Hematopoietic multipotent progenitor cell (in vitro differentiated cells): Measurements from ENCODE around the gene ZFR2. TPM values are rescaled to one million over a fixed set of nuclear protein-coding genes. Genes with fewer than 3 reads are reported as not detected.

ENCODE experiments used
- DNase-seq, 3 donors: peaks; one replicate each; pipeline ENCODE4 v3.0.0-alpha.2; 2011 to 2015; ENCODE audit warnings: low read depth in 2 of 3, low spot score in 2 of 3
- total RNA-seq: library from RNA; depleted of rRNA; stranded (reverse); fragments of >200 nt; gene quantifications from one replicate; pipeline ENCODE4 v1.2.3, GENCODE V29; 2012

The ZFR2 gene
- total RNA-seq, 1 donor, result under 0.01 TPM

DNA sequence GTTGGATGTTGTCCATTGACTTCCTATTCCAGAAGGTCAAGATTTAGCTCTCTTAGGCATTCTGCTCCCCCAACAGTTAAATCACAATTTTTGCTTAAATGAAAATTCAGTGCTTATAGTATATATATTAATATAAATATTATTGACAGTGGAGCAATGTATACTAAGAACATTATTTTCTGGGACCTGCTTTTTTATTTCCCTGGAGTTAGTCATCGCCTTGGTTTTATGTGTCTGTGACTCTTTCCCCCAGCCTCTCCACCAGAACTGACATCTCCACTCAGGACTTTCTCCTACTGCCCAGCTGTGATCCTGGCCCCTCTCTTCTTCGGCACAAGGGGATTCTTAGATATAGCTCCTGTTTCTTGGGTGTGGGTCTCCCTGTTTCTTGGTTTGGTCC, 72.5 kb downstream of the ZFR2 start:
- no peak for DNase-seq

DNA sequence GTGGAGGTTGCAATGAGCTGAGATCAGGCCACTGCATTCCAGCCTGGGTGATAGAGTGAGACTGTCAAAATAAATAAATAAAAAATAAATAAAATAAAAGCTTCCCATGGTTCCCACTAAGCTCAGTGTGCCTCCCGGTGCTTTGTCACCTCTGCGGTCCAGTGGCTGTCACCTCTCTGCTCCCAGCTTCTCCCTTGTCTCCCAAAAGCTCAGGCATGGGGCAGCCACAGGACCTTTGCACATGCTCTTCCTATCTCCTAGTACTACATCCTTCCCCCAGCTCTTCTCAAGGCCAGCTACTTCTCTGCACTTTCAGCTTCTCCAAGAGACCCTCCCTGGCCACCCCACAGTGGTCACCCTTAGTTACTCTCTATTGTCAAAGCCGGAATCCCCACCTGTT, 75.0 kb downstream of the ZFR2 start:
- DNase-seq, result no peak

DNA sequence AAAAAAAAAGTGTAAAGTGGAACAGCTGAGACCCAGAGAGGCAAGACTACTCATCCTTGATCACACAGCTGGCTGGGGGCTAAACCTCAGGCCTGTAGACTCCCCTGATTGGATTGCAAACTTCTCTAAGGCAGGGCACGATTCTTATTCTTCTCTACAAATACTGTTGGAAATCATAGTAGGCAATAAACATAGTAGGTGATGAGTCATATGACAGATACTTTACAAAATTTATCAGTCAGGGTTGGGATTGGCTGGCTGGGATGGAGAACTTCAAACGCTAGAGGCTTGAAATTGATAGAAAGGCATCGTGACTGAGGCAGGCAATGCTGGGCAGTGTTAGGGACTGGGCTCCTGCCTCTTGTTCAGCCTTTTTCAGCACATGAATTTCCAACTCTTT, 76.7 kb downstream of the ZFR2 start:
- DNase-seq, result no peak

DNA sequence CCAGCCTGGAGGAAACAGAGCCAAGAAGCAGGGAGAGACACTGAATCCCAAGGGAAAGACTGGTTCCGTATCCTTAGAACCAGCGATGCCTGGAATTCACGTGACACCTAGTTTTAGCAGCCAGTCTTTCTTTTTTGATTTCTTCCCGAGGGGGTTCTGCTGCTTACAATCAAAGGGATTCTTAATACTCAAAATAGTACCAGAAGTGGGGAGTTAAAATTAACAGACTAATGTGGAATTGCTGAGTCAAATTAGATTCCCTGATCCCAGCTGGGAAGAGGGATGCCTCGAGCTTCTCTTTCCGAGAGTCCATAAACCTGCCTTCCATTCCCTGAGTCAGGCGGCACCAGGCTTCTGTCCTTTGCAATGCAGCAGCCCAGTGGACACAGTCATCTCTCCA, 77.9 kb downstream of the ZFR2 start:
- DNase-seq, result no peak

DNA sequence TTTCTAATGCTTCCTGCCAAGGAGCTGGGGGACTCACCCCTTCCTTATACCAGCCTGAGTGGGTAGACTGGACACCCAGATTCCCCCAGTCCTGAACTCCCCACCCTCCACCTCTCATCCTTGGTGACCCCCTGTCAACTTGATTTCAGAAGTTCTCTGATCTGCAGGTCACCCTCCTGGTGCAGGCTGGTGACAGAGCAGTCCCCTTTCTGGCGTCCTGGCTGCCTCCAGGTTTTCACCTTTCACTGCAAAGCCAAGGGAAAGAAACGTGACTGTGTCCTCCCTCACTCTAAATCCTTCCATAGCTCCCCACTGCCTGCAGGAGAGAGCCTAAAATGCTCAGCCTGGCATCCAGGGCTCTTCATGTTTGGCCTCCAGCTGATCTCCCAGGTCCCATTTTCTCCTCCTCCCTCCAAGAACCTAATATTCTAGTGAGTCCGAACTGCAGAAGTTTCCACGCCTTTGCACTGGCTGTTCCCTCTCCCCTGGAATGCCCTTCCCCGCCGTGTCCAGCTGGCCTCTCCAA, 78.6 kb downstream of the ZFR2 start:
- DNase-seq, result no peak

DNA sequence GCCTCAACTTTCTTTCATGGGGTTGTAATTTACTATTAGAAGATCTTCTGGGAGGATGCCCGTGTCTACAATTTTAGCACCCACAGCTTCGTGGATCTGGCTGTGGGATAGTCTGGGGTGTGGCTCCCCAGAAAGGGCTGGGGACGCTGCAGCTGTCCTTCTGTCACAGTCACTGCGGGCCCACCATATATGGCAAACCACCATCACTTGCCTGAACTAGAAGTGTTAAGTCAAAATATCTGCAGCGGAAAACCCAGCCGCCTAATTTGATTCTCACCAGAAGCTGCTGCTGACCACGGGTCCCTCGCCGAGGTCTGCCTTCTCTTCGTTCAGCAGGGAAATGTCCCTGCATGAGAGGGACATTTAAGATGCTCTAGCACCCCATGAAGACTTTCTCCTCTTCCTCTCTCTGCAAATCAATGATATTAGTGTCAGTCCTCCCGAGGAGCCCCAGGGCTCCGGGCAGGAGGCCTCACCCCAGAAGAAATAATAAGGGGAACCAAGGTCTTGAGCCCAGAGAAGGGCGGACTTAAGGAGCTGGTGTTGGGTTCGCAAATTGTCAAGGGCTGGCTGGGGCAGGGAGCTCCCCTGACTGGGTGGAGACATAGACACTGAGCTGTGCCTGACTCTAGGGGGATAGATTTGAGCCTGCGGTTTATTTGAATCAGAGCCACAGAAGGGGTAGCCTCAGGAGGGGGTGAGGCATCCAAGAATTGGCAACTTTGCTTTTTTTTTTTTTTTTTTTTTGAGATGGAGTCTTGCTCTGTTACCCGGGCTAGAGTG, 79.7 kb downstream of the ZFR2 start:
- DNase-seq, result no peak

DNA sequence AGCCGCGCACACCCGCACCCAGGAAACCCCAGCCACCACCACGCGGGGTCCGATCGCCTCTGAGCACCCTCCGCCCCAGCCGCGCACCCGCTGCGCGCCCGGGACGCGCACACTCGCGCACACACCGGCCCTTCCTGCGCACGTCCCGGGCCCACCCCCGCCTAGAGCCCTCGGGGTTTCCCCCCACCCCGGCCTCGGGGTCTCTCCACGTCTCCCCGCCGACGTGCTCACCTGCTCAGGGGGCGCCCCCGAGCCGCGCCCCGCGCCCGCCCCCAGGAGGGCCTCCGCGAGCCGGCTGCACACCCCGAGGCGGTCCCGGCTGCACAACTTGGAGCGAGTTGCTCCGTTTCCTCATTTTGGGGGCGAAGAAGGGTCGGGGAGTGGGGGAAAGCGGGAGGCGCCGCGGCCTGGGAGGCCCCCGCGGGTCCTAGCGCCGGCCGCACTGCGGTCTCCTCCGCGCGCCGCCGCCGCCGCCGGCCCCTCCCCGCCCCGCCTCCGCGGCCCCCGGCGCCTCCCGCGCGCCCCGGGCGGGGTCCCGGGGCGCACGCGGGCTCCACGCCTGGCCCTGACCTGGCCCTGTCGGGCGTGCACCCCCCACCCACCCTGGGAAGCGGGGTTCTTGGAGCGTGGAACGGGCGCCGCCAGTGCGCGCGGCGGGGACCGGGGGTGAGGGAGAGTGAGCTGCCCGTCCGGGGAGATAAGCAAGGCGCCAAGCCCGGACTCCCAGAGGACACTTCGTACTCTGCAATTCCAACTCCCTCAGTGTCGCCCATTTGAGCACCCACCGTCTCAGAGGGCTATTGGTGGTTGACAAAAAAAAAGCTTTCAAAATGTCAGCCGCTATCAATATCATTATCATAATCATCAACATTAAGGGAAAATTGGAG, 82.7 kb downstream of the ZFR2 start, which contains the start of gene MATK:
Gene MATK, minus strand, starts transcription at position 444 of the 887 bp plus-strand sequence. CDS start 1,246 bp downstream, outside the sequence.
- peak in 2 of 3 donors; percentile 76 to 83 for DNase-seq

DNA sequence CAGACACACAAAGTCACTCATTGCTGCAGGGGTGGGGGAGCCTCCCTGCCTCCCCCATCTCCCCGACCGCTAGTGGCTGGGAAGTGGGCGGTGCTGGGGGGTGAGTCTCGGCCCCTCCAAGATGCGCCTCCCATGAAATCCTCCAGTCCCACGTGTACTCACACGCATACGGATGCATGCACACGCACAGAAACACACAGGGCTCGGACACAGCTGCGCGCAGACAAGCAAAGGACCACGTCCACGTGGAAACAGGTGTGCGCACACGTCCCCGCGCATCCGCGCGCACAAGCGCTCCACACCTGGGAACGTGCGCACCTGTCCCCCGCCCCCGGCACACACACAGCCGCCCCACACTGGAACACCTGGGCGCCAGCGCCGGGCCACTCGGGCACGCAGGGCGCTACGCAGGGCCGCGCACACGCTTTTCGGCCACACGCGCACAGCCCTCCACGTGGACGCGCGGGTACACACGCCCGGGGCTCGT, 83.3 kb downstream of the ZFR2 start:
- no peak for DNase-seq

DNA sequence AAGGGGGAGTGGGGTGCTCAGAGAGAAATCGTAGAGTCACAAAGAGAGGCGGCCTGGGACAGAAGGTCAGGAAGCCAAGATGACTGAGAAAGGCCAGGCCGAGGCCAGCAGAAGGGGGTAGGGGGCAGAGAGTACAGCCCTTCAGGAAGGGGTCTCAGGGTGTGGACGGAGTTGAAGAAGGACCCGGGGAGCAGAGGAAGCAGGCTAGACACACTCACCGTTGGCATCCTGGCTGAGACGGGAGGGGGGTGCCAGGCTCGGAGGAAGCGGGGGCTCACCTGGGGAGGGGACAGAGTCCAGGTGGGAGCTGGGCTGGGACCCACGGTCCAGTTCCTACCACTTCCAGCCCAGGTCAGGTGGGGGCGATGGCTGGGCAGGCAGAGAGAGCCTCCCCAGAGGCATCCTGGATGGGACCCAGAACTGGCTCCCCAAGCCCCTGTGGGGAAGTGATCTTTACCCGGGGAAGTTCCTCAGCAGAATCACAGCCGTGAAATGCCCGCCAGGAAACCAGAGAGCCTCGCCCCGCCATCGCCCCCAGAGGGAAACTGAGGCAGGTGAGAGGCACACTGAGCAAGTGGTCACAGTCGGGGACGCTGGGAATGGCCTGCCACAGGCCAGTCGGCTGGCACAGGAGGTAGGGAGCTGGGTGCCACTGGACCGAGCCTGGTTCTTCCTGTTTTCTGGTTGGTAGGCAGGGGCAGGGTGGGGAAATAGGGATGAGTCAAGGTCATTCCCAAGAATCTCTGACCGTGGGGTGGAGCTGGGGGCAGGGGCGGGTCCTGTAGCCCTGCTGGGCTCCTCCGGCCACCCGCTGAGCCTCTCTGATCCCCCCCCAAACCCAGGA, 84.0 kb downstream of the ZFR2 start:
- no peak for DNase-seq

DNA sequence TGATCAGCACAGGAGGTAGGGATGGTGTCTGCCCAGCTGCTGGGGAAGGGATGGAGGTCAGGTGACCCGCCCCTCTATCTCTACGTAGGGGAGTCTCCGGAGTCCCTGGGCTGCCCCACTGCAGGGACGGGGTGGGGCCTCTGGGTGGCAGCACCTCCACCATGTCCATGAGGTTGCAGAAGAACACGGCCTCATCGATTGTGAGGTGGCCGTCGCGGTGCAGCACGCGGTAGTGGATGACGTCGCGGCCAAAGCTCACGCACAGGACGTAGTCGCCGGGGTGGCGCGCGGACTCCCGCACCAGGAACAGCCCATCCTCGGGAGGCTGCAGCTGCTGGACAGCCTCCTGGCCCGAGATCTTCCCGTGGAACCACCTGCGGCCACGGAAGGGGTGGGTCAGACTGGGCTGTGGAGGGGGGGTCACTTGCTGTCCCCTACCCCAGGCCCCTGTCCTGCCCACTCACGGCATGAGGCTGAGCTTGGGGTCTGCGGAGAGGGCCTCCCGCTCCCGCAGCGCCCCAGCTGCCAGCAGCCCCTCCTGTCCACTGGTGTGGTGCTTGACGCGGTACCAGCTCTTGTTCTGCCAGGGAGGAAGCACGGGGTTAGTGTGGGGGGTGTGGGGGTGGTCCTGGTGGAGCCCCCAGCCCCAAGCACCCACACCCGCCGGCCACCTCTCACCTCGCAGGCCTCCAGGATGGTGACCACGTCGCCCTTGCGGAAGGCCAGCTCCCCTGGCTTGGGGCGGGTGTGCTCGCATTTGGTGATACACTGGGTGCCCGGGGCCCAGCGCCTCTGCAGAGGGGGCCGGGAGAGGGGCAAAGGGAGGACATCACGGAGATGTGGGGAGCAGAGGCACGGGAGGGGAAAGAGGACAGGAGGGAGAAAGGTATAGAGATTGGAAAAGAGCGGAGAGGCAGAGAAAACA, 84.9 kb downstream of the ZFR2 start:
- peak in 2 of 3 donors; percentile 34 to 38 for DNase-seq

DNA sequence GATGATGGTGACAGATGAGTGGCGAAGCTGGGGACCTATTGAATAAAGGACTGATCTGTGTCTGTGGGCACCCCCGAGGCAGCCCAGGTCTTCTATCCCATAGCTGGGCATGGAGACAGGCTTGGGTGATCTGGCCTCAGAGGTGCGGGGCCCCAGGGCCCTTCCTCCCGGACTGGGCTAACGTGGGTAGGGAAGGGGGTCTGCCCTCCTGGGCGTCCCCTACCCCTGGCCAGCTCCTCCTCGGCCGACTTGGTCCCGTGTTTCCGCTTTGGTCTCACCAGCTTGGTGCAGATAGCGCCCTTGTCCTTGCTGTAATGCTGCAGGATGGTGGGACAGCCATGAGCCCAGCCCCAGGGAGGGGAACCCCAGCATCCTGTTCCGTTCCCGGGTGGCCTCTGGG, 85.9 kb downstream of the ZFR2 start:
- no peak for DNase-seq

DNA sequence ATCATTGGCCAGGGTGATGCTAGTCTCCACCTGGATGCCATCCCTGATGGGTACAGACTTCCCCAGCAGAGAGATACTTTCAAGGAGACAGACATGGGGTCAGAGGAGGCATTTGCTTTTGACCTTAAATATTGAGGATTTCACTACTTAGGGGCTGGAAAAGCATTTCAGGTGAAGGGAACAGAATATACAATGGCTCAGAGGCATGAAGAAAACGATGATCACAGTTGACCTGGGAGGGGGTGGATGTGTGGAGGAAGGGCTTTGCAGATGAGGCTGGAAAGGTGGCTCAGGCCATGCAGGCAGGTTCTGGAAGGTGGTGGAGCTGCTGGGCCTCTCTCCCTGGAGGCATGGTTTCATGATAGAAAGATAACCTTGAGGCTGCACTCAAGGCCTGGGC, 86.5 kb downstream of the ZFR2 start:
- no peak for DNase-seq

DNA sequence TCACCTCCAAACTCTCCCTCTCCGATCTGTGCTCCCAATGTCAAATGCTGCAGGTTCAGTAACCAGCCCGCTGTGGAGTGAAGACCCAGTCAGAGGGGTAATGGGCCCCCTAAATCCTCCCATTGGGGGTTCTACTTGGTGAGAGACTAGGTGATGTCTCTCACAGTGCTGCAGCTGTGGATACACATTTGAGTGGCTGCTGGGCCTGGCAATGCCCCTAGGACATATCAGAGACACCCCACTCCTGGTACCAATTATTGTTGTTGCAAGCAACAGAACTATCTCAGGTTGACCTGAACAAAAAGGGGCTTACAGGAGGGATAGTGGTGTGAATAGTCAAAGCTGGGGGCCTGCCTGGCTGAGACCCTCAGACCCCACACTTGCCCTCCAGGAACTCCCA, 87.2 kb downstream of the ZFR2 start:
- no peak for DNase-seq

DNA sequence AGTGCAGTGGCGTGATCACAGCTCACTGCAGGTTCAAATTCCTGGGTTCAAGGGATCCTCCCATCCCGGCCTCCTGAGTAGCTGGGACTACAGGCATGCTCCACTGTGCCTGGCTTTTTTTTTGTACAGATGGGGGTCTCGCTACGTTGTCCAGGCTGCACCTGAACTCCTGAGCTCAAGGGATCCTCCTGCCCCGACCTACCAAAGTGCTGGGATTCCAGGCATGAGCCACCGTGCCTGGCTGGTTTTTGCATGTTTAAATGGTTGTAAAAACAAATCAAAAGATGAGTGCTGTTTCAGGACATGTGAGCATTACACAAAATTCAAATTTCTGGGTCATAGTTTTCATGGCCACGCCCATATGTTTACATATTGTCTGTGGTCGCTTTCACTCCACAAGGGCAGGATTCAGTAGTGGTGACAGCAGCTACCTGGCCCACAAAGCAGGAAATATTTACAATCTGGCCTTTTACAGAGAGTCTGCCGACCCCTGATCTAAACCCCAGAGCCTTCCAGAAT, 88.0 kb downstream of the ZFR2 start:
- no peak for DNase-seq

DNA sequence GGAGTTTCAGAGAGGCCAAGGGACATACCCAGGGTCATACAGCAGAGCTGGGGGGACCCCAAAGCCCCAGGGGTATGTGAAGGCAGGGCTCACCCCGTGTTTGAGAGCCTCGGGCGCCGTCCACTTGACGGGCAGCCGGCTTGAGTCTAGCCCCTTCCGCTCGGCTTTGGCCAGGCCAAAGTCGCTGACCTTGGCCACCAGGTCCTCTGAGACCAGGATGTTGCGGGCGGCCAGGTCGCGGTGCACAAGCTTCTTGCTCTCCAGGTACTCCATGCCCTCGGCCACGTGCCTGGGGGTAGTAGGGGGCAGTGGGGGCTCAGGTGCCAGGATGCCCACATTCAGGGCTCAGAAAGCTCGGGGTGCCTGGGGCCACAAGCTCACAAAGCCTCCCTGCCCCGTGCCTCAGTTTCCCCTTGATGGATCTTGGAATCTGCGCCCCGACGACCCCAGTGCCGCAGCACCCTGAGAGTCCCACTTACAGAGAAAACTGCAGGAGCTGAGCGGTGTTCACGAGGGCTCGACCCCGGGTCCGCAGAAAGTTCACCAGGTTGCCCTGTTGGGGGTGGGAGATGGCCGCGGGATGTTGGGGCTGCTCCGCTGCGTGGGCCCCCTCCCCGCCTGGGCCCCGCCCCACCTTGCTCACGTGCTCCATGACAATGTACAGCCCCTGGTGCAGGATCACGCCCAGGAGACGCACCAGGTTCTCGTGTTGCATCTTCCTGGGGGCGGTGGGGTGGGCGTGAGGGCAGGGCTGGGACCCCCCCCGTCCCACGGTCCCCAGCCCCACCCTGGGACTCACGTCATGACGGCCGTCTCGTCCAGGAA, 89.7 kb downstream of the ZFR2 start:
- DNase-seq, result no peak

DNA sequence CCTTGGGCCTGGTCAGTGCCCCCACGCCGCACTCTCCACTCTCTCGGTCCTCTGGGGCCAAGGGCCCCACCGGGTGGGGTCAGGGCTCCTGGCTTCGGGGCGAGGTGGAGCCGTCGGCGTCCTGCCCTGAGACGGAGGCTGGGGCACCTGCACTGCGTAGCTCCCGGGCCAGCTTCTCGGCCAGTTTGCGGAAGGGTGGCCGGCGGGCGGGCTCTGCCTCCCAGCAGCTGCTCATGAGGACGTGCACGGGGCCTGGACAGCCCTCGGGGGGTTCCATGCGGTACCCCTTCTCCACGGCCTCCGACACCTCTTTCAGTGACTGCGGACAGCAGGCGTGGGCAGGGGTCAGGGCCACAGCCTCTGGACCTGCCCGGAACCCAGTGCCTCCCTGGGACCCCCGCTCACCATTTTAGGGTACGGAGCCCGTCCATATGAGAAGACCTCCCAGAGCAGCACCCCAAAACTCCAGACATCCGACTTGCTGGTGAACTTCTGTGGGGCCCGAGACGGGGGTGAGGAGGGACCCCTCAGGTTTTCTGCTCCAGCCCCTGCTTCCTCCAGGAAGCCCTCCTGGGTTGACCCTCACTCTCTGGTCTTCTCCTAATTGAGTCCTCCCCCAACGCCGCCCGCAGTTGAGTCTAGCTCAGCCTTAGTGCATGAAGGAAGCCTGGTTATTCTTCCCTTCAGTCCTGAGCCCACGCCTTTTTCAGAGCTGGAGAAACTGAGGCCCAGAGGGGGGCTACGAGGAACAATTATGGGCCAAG, 90.6 kb downstream of the ZFR2 start:
- DNase-seq, result no peak

DNA sequence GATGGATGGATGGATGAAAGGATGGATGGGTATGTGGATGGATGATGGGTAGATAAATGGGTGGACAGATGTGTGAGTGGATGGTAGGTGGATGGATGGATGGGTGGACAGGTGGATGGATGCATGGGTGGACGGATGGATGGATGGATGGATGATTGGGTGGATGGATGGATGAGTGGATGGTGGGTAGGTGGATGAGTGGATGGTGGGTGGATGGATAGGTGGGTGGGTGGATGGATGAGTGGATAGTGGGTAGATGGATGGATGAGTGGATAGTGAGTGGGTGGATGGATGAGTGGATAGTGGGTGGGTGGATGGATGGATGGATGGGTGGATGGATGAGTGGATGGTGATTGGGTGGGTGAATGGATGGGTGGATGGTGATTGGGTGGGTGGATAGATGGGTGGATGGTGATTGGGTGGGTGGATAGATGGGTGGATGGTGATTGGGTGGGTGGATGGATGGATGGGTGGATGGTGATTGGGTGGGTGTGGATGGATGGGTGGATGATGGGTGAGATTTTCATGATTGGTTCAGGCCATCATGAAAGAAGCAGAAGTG, 92.3 kb downstream of the ZFR2 start:
- DNase-seq, result no peak
